Measurements from ENCODE around the gene ARRB2.

Gene ARRB2

GRCh38 chr17:4747847-4748246, 37.4 kb downstream of the ARRB2 start:
- Mint-ChIP-seq H3K36me3 (ENCODE audit: low read depth) (no peaks in the 10 kb centered on the region), H3K27me3 (peaks cover 17% of the 10 kb centered on the region), H3K9me3 (no peaks in the 10 kb centered on the region), H3K27ac (no peak overlapping the region), H3K4me1 (ENCODE audit: low read depth) (peaks cover 16% of the 10 kb centered on the region), H3K4me3 (peak overlapping the region; percentile 23)

- Mint-ChIP-seq H3K4me1 (ENCODE audit: low read depth) (peaks cover 16% of the 10 kb centered on the region), H3K9me3 (no peaks in the 10 kb centered on the region), H3K36me3 (ENCODE audit: low read depth) (no peaks in the 10 kb centered on the region), H3K27ac (no peak overlapping the region), H3K27me3 (peaks cover 17% of the 10 kb centered on the region), H3K4me3 (no peak overlapping the region)
Measured at GRCh38 chr17:4748686-4749085, 38.3 kb downstream of the ARRB2 start.

GRCh38 chr17:4750606-4751005, 40.2 kb downstream of the ARRB2 start:
- Mint-ChIP-seq H3K4me3 (no peak overlapping the region), H3K4me1 (ENCODE audit: low read depth) (peaks cover 12% of the 10 kb centered on the region), H3K27ac (no peak overlapping the region), H3K36me3 (ENCODE audit: low read depth) (no peaks in the 10 kb centered on the region), H3K27me3 (peaks cover 24% of the 10 kb centered on the region), H3K9me3 (no peaks in the 10 kb centered on the region)

- Mint-ChIP-seq H3K9me3 (no peaks in the 10 kb centered on the region), H3K4me1 (ENCODE audit: low read depth) (peaks cover 12% of the 10 kb centered on the region), H3K4me3 (no peak overlapping the region), H3K36me3 (ENCODE audit: low read depth) (no peaks in the 10 kb centered on the region), H3K27ac (no peak overlapping the region), H3K27me3 (peaks cover 24% of the 10 kb centered on the region)
Measured at GRCh38 chr17:4751932-4752331, 41.5 kb downstream of the ARRB2 start.

- H3K36me3 Mint-ChIP-seq (ENCODE audit: low read depth) = no peaks in the 10 kb centered on the region
- H3K27me3 Mint-ChIP-seq = peaks cover 23% of the 10 kb centered on the region
- peaks cover 3% of the 10 kb centered on the region for H3K4me1 Mint-ChIP-seq (ENCODE audit: low read depth)
- no peak overlapping the region for H3K4me3 Mint-ChIP-seq
- H3K27ac Mint-ChIP-seq = no peak overlapping the region
- H3K9me3 Mint-ChIP-seq = no peaks in the 10 kb centered on the region
Measured at GRCh38 chr17:4753392-4753791, 43.0 kb downstream of the ARRB2 start.

GRCh38 chr17:4759776-4760236, 49.4 kb downstream of the ARRB2 start:
- no peak overlapping the region for H3K27ac Mint-ChIP-seq
- H3K9me3 Mint-ChIP-seq = no peaks in the 10 kb centered on the region
- H3K4me3 Mint-ChIP-seq = no peak overlapping the region
- H3K27me3 Mint-ChIP-seq = peaks cover 11% of the 10 kb centered on the region
- no peaks in the 10 kb centered on the region for H3K36me3 Mint-ChIP-seq (ENCODE audit: low read depth)
- H3K4me1 Mint-ChIP-seq (ENCODE audit: low read depth) = no peaks in the 10 kb centered on the region

- Mint-ChIP-seq H3K4me1 (ENCODE audit: low read depth) (no peaks in the 10 kb centered on the region), H3K36me3 (ENCODE audit: low read depth) (no peaks in the 10 kb centered on the region), H3K27me3 (peaks cover 4% of the 10 kb centered on the region), H3K4me3 (no peak overlapping the region), H3K9me3 (no peaks in the 10 kb centered on the region), H3K27ac (no peak overlapping the region)
Measured at GRCh38 chr17:4764595-4764994, 54.2 kb downstream of the ARRB2 start.

- Mint-ChIP-seq H3K9me3 (no peaks in the 10 kb centered on the region), H3K4me1 (ENCODE audit: low read depth) (peaks cover 4% of the 10 kb centered on the region), H3K27ac (no peak overlapping the region), H3K36me3 (ENCODE audit: low read depth) (no peaks in the 10 kb centered on the region), H3K27me3 (no peaks in the 10 kb centered on the region), H3K4me3 (no peak overlapping the region)
Measured at GRCh38 chr17:4766201-4766600, 55.8 kb downstream of the ARRB2 start.

GRCh38 chr17:4766723-4767122, 56.3 kb downstream of the ARRB2 start:
- H3K9me3 Mint-ChIP-seq = no peaks in the 10 kb centered on the region
- no peaks in the 10 kb centered on the region for H3K36me3 Mint-ChIP-seq (ENCODE audit: low read depth)
- peaks cover 6% of the 10 kb centered on the region for H3K4me1 Mint-ChIP-seq (ENCODE audit: low read depth)
- H3K4me3 Mint-ChIP-seq = no peak overlapping the region
- no peak overlapping the region for H3K27ac Mint-ChIP-seq
- no peaks in the 10 kb centered on the region for H3K27me3 Mint-ChIP-seq

- Mint-ChIP-seq H3K27ac (no peak overlapping the region), H3K36me3 (ENCODE audit: low read depth) (no peaks in the 10 kb centered on the region), H3K9me3 (no peaks in the 10 kb centered on the region), H3K27me3 (no peaks in the 10 kb centered on the region), H3K4me1 (ENCODE audit: low read depth) (peaks cover 8% of the 10 kb centered on the region), H3K4me3 (no peak overlapping the region)
Measured at GRCh38 chr17:4768298-4768697, 57.9 kb downstream of the ARRB2 start.

- no peaks in the 10 kb centered on the region for H3K36me3 Mint-ChIP-seq (ENCODE audit: low read depth)
- no peak overlapping the region for H3K27ac Mint-ChIP-seq
- H3K4me3 Mint-ChIP-seq = no peak overlapping the region
- peaks cover 8% of the 10 kb centered on the region for H3K4me1 Mint-ChIP-seq (ENCODE audit: low read depth)
- H3K27me3 Mint-ChIP-seq = no peaks in the 10 kb centered on the region
- H3K9me3 Mint-ChIP-seq = no peaks in the 10 kb centered on the region
Measured at GRCh38 chr17:4769628-4770027, 59.2 kb downstream of the ARRB2 start.
